K562 (cell line): ENCODE results near the gene TBC1D25. TPM values are rescaled to one million over a fixed set of nuclear protein-coding genes. Genes with fewer than 3 reads are reported as not detected.

Experiments
- CBFA2T2 ChIP-seq: fragments of 450-650 bp; conservative IDR thresholded peaks from 2 replicates; pipeline ENCODE4 v1.6.1; 2017; ENCODE audit warnings: mild to moderate bottlenecking
- ELF1 ChIP-seq: fragments of 200-800 bp; sonication (Bioruptor generic); IDR thresholded peaks from 2 replicates; pipeline ENCODE4 v1.6.1; 2016; ENCODE audit warnings: missing genetic modification characterization, missing compliant biosample characterization
- ETS2 ChIP-seq: IDR thresholded peaks from 2 replicates; pipeline ENCODE4 v1.6.1; 2016; ENCODE audit warnings: borderline replicate concordance, missing genetic modification characterization, mild to moderate bottlenecking, moderate library complexity, missing compliant biosample characterization; ENCODE audit not compliant: poor library complexity, severe bottlenecking
- JUNB ChIP-seq: fragments of 450-650 bp; formaldehyde crosslinking; conservative IDR thresholded peaks from 2 replicates; pipeline ENCODE4 v1.4.0; 2020; ENCODE audit warnings: mild to moderate bottlenecking
- KAT2B ChIP-seq: IDR thresholded peaks from one replicate; pipeline ENCODE4 v1.6.1; 2012; ENCODE audit warnings: low read depth, mild to moderate bottlenecking, control low read depth, inconsistent platforms, low read length, moderate library complexity
- NCOA6 ChIP-seq: fragments of 450-650 bp; IDR thresholded peaks from 2 replicates; pipeline ENCODE4 v1.6.1; 2017; ENCODE audit warnings: mild to moderate bottlenecking
- NFATC3 ChIP-seq: fragments of 450-650 bp; IDR thresholded peaks from 2 replicates; pipeline ENCODE4 v1.6.1; 2017; ENCODE audit warnings: mild to moderate bottlenecking
- NR1H2 ChIP-seq: sonication (generic); formaldehyde crosslinking; IDR thresholded peaks from 2 replicates; pipeline ENCODE4 v1.4.0; 2020; ENCODE audit warnings: mild to moderate bottlenecking, missing genetic modification reagents
- PRDM10 ChIP-seq: fragments of 450-650 bp; IDR thresholded peaks from 2 replicates; pipeline ENCODE4 v1.6.1; 2018; ENCODE audit not compliant: partially characterized antibody
- PREB ChIP-seq: sonication (generic); formaldehyde crosslinking; IDR thresholded peaks from 2 replicates; pipeline ENCODE4 v1.8.1; 2023; ENCODE audit warnings: mild to moderate bottlenecking, missing genetic modification reagents
- SIX5 ChIP-seq, 2 experiments: IDR thresholded peaks; 2 replicates each; pipeline ENCODE4 v1.6.1; 2011; ENCODE audit warnings: low read length in 2 of 2, borderline replicate concordance in 1 of 2, low read depth in 1 of 2, mild to moderate bottlenecking in 1 of 2, moderate library complexity in 1 of 2; ENCODE audit not compliant: insufficient read depth in 1 of 2
- ZMIZ1 ChIP-seq, 2 experiments: fragments of 150-350 bp in 1 of 2; IDR thresholded peaks; 2 replicates each; pipeline ENCODE4 v1.6.1; 2012 to 2016; ENCODE audit warnings: low read depth in 2 of 2, low read length in 2 of 2, mild to moderate bottlenecking in 1 of 2, moderate library complexity in 1 of 2
- ZNF584 ChIP-seq: fragments of 200-800 bp; sonication (Bioruptor generic); IDR thresholded peaks from 2 replicates; pipeline ENCODE4 v1.6.1; 2016; ENCODE audit warnings: low read depth, mild to moderate bottlenecking, missing genetic modification characterization, missing compliant biosample characterization
- polyA plus RNA-seq, 8 experiments: library from polyadenylated mRNA; depleted of rRNA in 4 of 8; stranded (reverse) in 5 of 8; unstranded in 3 of 8; fragments of >200 nt; fragmentation: Nextera tagmentation in 2 of 8; fragmentation: Illumina TruSeq in 1 of 8; extraction: Ambion mirVana in 2 of 8; extraction: Trizol in 1 of 8; gene quantifications; 2 replicates each; pipeline versions ENCODE4 v1.2.1 to v1.2.3, GENCODE V29; 2011 to 2014; ENCODE audit warnings: inconsistent platforms in 1 of 8, missing spikeins in 1 of 8
- total RNA-seq, 7 experiments: library from RNA; depleted of rRNA in 6 of 7; stranded (reverse); fragments of >200 nt in 6 of 7; fragmentation: Illumina TruSeq in 2 of 7; extraction: Trizol in 2 of 7; gene quantifications; 2 replicates each; pipeline versions ENCODE4 v1.2.1 to v1.2.3, GENCODE V29; 2011 to 2021; ENCODE audit warnings: low replicate concordance in 1 of 7
- TF ChIP-seq, protein P1 (sequence below): fragments of 450-650 bp; formaldehyde crosslinking; IDR thresholded peaks from 2 replicates; pipeline ENCODE4 v1.4.0; 2020; ENCODE audit warnings: mild to moderate bottlenecking, moderate library complexity
- TF ChIP-seq, protein P2 (sequence below): fragments of 250-450 bp; sonication (Bioruptor Pico); IDR thresholded peaks from 2 replicates; pipeline ENCODE4 v1.9.0; 2021; ENCODE audit warnings: mild to moderate bottlenecking

Gene TBC1D25
- total and polyA plus RNA-seq, 9 of the 15 experiments (the other 6 are each of a cell fraction or from before 2014, with no cell fraction given) = 0.62 to 10.6 (median 3.9) TPM

- TF ChIP-seq ZMIZ1 (IDR thresholded peaks at IDR 0.05; ENCODE audit: low read depth in 2 of 2, low read length in 2 of 2) (peak in 1 of 2 experiments; percentile 30; a peak in 1 of 4 replicates), JUNB (CRISPR knock-in tag) (no peak), NR1H2 (CRISPR knock-in tag) (no peak), ZNF584 (no peak), CBFA2T2 (0 out of 2 replicates have a peak, but pooled peaks have one; percentile 1), KAT2B (no peak), ELF1 (peak; percentile 99), PRDM10 (peak; percentile 34), SIX5 (IDR thresholded peaks at IDR 0.05; ENCODE audit: borderline replicate concordance in 1 of 2, insufficient read depth in 1 of 2, low read depth in 1 of 2, low read length in 2 of 2) (no peak; a peak in 2 of 4 replicates), NCOA6 (peak; percentile 88), ETS2 (no peak), NFATC3 (no peak), PREB (no peak)
- TF ChIP-seq, protein P1, sequence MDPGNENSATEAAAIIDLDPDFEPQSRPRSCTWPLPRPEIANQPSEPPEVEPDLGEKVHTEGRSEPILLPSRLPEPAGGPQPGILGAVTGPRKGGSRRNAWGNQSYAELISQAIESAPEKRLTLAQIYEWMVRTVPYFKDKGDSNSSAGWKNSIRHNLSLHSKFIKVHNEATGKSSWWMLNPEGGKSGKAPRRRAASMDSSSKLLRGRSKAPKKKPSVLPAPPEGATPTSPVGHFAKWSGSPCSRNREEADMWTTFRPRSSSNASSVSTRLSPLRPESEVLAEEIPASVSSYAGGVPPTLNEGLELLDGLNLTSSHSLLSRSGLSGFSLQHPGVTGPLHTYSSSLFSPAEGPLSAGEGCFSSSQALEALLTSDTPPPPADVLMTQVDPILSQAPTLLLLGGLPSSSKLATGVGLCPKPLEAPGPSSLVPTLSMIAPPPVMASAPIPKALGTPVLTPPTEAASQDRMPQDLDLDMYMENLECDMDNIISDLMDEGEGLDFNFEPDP (CRISPR knock-in tag) = no peak
- TF ChIP-seq, protein P2, sequence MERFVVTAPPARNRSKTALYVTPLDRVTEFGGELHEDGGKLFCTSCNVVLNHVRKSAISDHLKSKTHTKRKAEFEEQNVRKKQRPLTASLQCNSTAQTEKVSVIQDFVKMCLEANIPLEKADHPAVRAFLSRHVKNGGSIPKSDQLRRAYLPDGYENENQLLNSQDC = no peak
Observed at GRCh38 chrX:48574270-48575266, 35.1 kb downstream of the TBC1D25 start, which contains the start of gene RBM3 (continued).
